PFSK-1 (cell line): ENCODE data around the gene ZNF672.

Experiments
- FOXP2 ChIP-seq: optimal IDR thresholded peaks from 2 replicates; pipeline ENCODE3; 2011; ENCODE audit warnings: borderline replicate concordance, control low read depth, inconsistent platforms; ENCODE audit not compliant: insufficient read depth; ENCODE audit errors: extremely low read length, extremely low read depth
- POLR2AphosphoS5 ChIP-seq: IDR thresholded peaks from 2 replicates; pipeline ENCODE4 v1.6.1; 2012; ENCODE audit warnings: low read depth, mild to moderate bottlenecking, control low read depth, low read length, moderate library complexity
- REST ChIP-seq, 2 experiments: IDR thresholded peaks; 2 replicates each; pipeline versions ENCODE4 v1.6.1 to v1.8.0; 2011 to 2012; ENCODE audit warnings: low read depth in 2 of 2, low read length in 2 of 2, control low read depth in 1 of 2, inconsistent platforms in 1 of 2, mild to moderate bottlenecking in 1 of 2, moderate library complexity in 1 of 2; ENCODE audit not compliant: insufficient read depth in 1 of 2
- SIN3A ChIP-seq: IDR thresholded peaks from 2 replicates; pipeline ENCODE4 v1.6.1; 2012; ENCODE audit warnings: mild to moderate bottlenecking, low read length, moderate library complexity, borderline replicate concordance; ENCODE audit not compliant: insufficient read depth
- TAF1 ChIP-seq: IDR thresholded peaks from 2 replicates; pipeline ENCODE4 v1.6.1; 2012; ENCODE audit warnings: low read length, control low read depth, borderline replicate concordance; ENCODE audit not compliant: insufficient read depth

ZNF672 gene

GRCh38 chr1:248792342-248792741, 45.7 kb upstream of the ZNF672 start:
- TF ChIP-seq TAF1 = no peak
- no peak for TF ChIP-seq POLR2AphosphoS5
- TF ChIP-seq SIN3A = no peak
- no peak for TF ChIP-seq FOXP2
- no peak for TF ChIP-seq REST (IDR thresholded peaks at IDR 0.05; ENCODE audit: insufficient read depth in 1 of 2, low read depth in 2 of 2, low read length in 2 of 2)

GRCh38 chr1:248793592-248793991, 44.4 kb upstream of the ZNF672 start:
- TF ChIP-seq POLR2AphosphoS5 (no peak), REST (IDR thresholded peaks at IDR 0.05; ENCODE audit: insufficient read depth in 1 of 2, low read depth in 2 of 2, low read length in 2 of 2) (no peak), FOXP2 (no peak), TAF1 (no peak), SIN3A (no peak)

GRCh38 chr1:248798791-248799190, 39.2 kb upstream of the ZNF672 start:
- TF ChIP-seq POLR2AphosphoS5 (no peak), SIN3A (no peak), FOXP2 (no peak), TAF1 (no peak), REST (IDR thresholded peaks at IDR 0.05; ENCODE audit: insufficient read depth in 1 of 2, low read depth in 2 of 2, low read length in 2 of 2) (no peak)

- TF ChIP-seq FOXP2 (no peak), SIN3A (no peak), TAF1 (no peak), POLR2AphosphoS5 (no peak), REST (IDR thresholded peaks at IDR 0.05; ENCODE audit: insufficient read depth in 1 of 2, low read depth in 2 of 2, low read length in 2 of 2) (no peak)
Observed at GRCh38 chr1:248800459-248800858, 37.6 kb upstream of the ZNF672 start.

GRCh38 chr1:248802454-248802853, 35.6 kb upstream of the ZNF672 start:
- TF ChIP-seq REST (IDR thresholded peaks at IDR 0.05; ENCODE audit: insufficient read depth in 1 of 2, low read depth in 2 of 2, low read length in 2 of 2) (no peak), FOXP2 (no peak), POLR2AphosphoS5 (no peak), TAF1 (no peak), SIN3A (no peak)
